Stimulated activated CD4-positive, alpha-beta T cell treated with anti-CD3 and anti-CD28 coated beads, Interleukin-15, amount 100 ng/mL, for 48 hours (primary cell): ENCODE data around the gene GOLPH3L.
"Not testable (repeated sequence)": the region's sequence is repeated elsewhere in the genome, so short reads cannot be mapped to it uniquely, and the experiment has no call there.

ENCODE experiments used
- DNase-seq, 2 donors: peaks; one replicate each; pipeline ENCODE4 v3.0.0-alpha.2; 2020; ENCODE audit warnings: low read depth in 2 of 2

Gene GOLPH3L

DNA sequence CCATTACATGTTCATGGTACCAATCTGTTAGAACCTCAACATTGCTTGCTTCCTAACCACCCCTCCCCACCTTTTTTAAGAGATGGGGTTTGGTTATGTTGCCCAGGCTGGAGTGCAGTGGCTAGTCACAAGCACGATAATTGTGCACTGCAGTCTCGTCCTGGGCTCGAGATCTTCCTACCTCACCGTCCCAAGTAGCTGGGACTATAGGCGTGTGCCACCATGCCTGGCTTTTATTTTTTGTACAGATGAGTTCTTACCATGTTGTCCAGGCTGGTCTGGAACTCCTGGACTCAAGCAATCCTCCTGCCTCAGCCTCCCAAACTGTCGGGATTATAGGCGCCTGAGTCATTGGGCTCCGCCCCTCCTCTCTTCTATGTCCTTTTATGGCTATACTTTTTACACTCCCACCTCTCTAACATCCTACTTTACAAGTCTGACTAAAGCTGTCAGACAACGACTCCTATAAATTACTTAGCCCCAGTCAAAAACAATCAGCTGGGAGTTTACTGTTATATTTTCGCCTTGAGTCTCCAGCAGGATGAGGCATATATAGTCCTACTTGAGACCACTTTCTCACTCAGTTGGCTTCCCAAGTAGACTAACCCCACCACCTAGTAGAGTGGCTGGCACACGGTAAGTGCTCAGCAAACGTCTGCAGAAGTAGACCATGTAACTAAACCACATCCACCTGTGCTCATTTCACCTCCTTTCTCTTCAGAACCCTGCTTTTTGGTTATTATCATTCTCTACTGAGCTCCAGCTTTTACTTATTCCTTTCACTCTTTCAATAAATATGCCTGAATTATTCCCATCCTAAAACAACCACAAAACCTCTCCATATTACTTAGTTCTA, 81.4 kb downstream of the GOLPH3L start:
- no peak for DNase-seq

DNA sequence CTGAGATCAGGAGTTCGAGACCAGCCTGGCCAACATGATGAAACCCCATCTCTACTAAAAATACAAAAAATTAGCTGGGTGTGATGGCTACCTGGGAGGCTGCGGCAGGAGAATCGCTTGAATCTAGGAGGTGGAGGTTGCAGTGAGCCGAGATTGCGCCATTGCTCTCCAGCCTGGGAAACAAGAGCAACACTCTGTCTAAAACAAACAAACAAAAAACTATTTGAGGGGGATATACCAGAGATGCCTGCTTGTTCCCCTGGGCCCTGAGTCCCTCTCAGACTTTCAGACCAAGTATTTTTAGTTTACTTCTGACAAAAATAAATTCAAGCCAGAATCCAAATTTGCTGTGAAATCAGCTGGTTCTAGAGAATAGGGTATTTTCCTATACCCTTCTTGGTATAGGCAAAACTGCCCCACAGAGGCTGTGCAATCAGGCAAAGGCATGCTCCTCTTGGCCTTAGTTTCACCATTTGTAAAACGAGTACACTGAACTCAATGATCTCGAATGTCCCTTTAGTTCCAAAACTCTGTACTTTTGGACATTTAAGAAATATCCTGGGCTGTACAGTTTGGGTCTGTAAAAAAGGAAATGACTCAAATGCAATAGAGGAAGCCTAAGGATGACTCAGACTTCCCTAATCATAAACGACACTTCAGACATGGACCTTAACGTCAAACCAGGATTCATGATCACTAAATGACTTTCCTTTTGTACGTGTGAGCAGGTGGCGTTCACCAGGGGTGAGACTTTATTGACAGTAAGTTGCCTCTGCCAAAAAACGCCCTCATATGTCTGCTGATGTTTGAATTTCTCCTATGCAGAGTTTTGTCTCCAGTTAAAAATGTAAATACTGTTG, 83.7 kb downstream of the GOLPH3L start:
- peak; percentile 48 to 54 for DNase-seq

DNA sequence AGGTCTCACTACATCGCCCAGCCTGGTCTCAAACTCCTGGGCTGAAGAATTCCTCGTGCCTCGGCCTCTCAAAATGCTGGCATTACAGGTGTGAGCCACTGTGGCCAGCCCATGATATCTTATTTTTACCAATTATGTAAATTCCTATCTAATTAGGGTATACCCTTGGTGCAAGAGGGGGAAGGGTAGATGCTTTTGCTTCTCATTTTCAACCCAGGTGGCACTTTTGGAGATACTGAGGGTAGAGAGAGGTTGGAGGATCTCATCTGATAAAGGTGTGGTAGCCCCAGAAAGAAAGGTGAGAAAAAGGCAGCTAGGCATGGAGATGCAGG, 85.0 kb downstream of the GOLPH3L start:
- no peak for DNase-seq

DNA sequence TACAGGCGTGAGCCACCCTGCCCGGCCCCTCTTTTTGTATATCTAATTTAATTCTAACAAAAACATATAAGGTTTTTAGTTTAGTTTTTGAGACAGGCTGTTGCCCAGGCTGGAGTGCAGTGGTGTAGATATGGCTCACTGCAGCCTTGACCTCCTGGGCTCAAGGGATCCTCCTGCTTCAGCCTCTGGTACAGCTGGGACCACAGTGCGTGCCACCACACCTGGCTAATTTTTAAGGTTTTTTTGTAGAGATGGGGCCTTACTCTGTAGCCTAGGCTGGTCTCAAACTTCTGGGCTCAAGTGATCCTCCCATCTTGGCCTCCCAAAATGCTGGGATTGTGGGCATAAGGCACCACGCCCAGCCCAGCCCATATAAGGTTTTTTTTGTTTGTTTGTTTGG, 86.4 kb downstream of the GOLPH3L start:
- no peak for DNase-seq

DNA sequence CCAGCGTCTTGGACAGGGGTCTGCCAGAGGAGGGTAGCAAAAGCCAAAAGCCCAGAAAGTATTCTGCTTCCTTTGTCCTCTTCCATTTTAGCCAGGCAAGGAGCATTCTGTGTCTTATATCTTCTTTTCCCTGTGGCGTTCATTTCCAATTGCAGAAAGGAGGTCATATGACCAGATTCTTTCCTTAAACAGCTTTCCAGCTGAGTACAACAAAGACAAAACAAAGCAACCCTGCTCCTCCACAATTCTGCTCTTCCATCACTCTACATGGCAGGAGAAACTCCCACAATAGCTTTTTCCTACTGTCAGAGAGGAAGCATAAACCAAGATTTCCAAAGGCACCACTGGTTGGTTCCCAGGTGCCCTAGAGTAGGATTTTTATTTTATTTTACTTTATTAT, 87.2 kb downstream of the GOLPH3L start:
- DNase-seq: no peak

GRCh38 chr1:150606463-150607142, 90.4 kb downstream of the GOLPH3L start:
- DNase-seq: no peak

- DNase-seq: not testable (repeated sequence)
These were observed 91.6 kb downstream of the GOLPH3L start for GRCh38 chr1:150605451-150605731.

- no peak for DNase-seq
These were observed 92.7 kb downstream of the GOLPH3L start for GRCh38 chr1:150604226-150604588.

DNA sequence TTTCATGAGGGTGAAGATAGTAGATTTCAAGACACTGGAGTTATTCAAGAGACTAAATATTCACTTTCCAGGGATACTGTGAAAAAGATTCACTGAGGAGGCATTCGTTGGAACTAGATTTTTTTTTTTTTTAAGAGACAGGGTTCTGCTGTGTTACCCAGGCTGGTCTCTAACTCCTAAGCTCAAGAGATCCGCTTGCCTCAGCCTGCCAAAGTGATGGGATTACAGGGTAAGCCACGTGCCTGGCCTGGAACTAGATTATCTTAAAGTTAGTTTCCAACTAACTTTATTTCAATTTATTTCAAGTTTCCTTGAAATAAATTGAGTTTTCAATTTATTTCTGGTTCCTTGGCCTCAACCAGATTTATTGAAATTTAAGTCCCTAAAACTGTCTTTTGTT, 93.2 kb downstream of the GOLPH3L start:
- no peak for DNase-seq

DNA sequence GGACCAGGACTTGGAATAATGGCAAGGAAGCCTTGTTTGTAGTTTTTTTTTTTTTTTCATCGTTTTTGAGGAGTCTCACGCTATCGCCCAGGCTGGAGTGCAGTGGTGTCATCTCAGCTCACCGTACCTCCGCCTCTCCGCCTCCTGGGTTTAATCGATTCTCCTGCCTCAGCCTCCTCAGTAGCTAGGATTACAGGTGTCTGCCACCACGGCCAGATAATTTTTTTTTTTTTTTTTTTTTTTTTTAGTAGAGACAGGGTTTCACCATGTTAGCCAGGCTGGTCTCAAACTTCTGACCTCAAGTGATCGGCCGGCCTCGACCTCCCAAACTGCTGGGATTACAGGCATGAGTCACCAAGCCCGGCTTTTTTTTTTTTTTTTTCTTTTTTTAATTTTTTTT, 94.6 kb downstream of the GOLPH3L start:
- not testable (repeated sequence) for DNase-seq

DNA sequence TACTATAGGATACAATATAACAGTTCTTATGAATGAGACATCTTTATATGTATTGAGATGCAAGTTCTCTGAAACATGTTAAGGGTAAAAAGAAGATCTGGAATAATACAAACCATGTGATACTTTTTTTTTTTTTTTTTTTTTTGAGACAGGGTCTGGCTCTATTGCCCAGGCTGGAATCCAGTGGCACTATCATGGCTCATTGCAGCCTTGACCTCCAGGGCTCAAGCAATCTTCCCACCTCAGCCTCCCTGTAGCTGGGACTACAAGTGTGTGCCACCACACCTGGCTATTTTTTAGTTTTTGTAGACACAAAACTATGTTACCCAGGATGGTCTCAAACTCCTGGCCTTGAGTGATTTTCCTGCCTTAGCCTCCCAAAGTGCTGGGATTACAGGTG, 95.4 kb downstream of the GOLPH3L start:
- DNase-seq: no peak

- DNase-seq: not testable (repeated sequence)
These were observed 98.6 kb downstream of the GOLPH3L start for GRCh38 chr1:150598346-150598745.

GRCh38 chr1:150596976-150597375, 100.0 kb downstream of the GOLPH3L start:
- DNase-seq: no peak
